MG63 (cell line): ENCODE data around the gene JUN. TPM values are rescaled to one million over a fixed set of nuclear protein-coding genes. Genes with fewer than 3 reads are reported as not detected.

Experiments
- DNase-seq: peaks from one replicate; pipeline ENCODE4 v3.0.0-alpha.2; 2020
- H3K27me3 ChIP-seq: fragments of 250-450 bp; sonication (Bioruptor Pico); 2 replicates; pipeline ENCODE4 v1.5.1; 2020; ENCODE audit warnings: mild to moderate bottlenecking, moderate library complexity
- H3K36me3 ChIP-seq: fragments of 250-450 bp; sonication (Bioruptor Pico); 2 replicates; pipeline ENCODE4 v1.5.1; 2020; ENCODE audit warnings: mild to moderate bottlenecking, moderate library complexity
- H3K4me3 ChIP-seq: fragments of 250-450 bp; sonication (Bioruptor Pico); 2 replicates; pipeline ENCODE4 v1.5.1; 2020; ENCODE audit warnings: mild to moderate bottlenecking, moderate library complexity
- H3K9me3 ChIP-seq: fragments of 250-450 bp; sonication (Bioruptor Pico); 2 replicates; pipeline ENCODE4 v1.5.1; 2020; ENCODE audit warnings: mild to moderate bottlenecking, moderate library complexity
- total RNA-seq: library from RNA; depleted of rRNA; stranded (reverse); fragments of >200 nt; shearing (Covaris generic); gene quantifications from 2 replicates; pipeline ENCODE4 v1.2.3, GENCODE V29; 2014; ENCODE audit warnings: low replicate concordance; rRNA removed

JUN gene
- total RNA-seq, 1 experiment from 2014 or later, result 126 TPM

DNA sequence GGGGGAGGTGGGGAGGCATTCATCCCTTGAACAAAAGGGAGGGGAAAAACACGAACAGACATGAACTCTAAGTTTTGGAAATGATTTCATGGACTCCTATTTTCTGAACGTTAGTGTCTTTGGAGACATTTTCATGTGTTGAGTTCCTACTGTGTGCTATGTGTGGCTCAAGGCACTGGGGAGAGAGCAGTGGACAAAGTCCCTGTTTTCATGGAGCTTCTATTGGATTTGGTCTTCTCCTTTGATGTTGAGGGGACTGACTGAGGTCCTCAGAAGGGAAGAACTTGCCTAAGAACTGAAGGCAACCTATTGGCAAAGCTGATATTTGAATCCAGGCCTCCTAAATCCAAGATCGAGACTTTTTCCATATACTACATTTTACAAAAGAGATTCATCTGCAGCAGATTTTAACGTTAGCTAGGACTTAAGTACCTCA is 30.4 kb downstream of the JUN start:
- no peak overlapping the region for H3K4me3 ChIP-seq
- no peak for DNase-seq
- no peaks in the 10 kb centered on the region for H3K36me3 ChIP-seq
- no peaks in the 10 kb centered on the region for H3K9me3 ChIP-seq
- no peaks in the 10 kb centered on the region for H3K27me3 ChIP-seq

DNA sequence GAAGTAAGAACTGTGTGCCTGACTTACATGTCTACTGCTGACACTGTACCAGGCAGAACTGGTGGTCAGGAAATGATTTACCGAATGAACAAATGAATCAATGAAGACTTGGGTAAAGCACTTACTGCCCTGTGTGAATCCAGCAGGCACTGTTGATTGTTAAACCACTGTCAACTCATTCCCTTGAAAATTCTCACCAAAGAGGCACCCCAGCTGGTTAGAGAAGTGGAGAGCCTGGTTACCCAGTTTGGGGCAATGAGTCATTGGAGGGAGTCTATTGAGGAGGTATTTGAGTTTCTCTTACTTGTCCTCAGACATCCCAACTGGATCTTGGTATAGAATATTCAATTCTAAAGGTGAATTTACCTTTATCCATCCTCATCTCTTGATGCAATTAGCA is 34.2 kb downstream of the JUN start:
- no peaks in the 10 kb centered on the region for H3K27me3 ChIP-seq
- no peak overlapping the region for H3K4me3 ChIP-seq
- H3K9me3 ChIP-seq, result no peaks in the 10 kb centered on the region
- DNase-seq, result no peak
- H3K36me3 ChIP-seq, result no peaks in the 10 kb centered on the region

DNA sequence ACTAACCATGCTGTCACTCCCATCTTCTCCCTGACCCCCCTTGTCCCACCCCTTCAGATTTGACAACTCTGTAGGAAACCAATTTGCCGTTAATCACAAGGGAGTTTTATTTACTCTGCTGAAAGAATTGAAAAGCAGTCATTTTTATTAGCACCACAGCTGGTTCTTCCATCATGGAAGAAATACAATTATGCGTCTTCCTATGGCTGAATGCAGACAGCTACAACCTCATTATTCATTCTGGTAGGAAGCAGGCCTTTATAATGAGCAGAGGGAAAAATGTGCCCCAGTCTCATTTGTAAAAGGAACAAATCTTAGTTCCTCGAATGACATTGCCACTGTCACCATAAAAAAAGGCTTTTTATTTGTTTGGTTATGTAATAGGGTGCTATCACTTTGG is 35.2 kb downstream of the JUN start:
- no peak overlapping the region for H3K4me3 ChIP-seq
- no peaks in the 10 kb centered on the region for H3K9me3 ChIP-seq
- no peaks in the 10 kb centered on the region for H3K27me3 ChIP-seq
- no peak for DNase-seq
- H3K36me3 ChIP-seq, result no peaks in the 10 kb centered on the region

DNA sequence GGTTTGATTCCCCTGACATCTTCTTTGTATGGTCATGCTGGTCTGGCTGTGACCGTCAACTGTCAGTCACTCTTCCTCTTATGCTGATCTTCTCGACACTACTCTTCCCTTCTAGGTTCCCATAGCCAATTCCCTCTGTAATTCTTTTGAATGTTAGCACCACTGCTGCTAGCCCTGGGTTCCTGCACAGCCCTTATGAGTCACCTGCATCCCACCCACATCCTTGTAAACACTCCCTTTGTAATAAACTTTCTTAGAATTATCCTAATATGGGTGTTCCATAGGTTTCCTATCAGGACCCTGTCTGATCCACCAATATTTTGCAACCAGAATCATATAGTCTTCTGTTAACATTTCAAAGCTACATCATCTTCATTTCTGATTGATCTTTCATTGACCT is 37.1 kb downstream of the JUN start:
- DNase-seq, result no peak

DNA sequence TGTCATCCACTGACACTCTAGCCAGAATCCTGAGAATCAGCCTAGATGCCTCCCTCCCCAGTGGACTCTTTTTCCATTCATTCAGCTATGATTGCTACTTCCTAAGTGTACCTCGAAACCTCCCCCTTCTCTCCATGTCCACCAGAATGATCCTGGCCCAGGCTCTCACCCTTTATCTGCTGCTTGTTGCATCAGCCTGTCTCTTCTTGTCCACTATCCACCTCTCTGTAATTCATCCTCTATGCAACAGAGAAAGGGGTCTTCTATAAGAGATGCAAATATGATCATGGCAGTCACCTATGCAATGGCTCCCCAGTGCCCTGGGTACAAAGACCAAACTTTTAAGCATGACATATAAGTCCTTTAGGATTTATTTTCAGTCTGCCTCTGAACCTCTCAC is 37.7 kb downstream of the JUN start:
- H3K27me3 ChIP-seq, result no peaks in the 10 kb centered on the region
- no peak for DNase-seq
- H3K36me3 ChIP-seq, result no peaks in the 10 kb centered on the region
- H3K4me3 ChIP-seq, result no peak overlapping the region
- H3K9me3 ChIP-seq, result no peaks in the 10 kb centered on the region

More for the DNA sequence above, 37.1 kb downstream of the JUN start:
- H3K4me3 ChIP-seq, result no peak overlapping the region
- no peaks in the 10 kb centered on the region for H3K27me3 ChIP-seq
- no peaks in the 10 kb centered on the region for H3K9me3 ChIP-seq
- no peaks in the 10 kb centered on the region for H3K36me3 ChIP-seq

DNA sequence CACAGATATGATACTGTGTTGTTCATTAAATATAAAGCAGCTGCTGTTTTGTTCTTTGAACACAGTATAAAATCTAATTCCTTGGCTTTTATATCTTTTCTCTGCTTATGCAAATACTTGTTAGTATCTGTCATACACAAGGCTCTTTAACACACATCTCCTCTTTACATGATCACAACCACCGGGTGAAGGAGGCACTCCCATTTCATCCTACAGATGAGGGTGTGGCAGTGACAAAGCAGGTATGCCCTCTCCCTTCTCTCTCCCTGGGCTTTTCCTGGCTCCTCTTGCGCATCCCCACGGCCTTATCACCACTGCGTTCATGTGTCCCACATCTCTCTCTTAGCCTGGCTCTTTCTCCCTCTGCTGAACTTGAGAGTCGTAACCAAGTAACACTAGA is 38.2 kb downstream of the JUN start:
- Histone ChIP-seq H3K27me3 (no peaks in the 10 kb centered on the region), H3K4me3 (no peak overlapping the region), H3K9me3 (no peaks in the 10 kb centered on the region), H3K36me3 (no peaks in the 10 kb centered on the region)
- no peak for DNase-seq

DNA sequence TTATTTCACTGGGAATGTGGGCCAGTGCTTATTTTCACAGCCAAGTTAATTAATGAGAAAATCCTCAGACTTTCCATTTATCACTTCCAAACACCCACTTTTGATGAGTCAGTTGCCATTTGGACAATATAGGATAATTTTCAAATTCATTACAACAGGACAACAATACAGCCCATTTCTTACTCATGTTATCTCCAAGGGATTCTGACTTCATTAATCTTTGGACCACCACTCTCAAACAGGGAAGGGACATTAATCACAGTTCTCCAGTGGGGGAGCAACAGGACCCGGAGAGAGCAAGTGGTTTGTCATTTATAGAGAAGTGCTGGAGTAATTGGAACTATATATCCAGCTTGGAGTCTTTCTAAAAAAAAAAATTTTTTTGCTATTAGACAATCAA is 38.7 kb downstream of the JUN start:
- no peak overlapping the region for H3K4me3 ChIP-seq
- H3K27me3 ChIP-seq, result no peaks in the 10 kb centered on the region
- no peaks in the 10 kb centered on the region for H3K36me3 ChIP-seq
- H3K9me3 ChIP-seq, result no peaks in the 10 kb centered on the region
- no peak for DNase-seq

DNA sequence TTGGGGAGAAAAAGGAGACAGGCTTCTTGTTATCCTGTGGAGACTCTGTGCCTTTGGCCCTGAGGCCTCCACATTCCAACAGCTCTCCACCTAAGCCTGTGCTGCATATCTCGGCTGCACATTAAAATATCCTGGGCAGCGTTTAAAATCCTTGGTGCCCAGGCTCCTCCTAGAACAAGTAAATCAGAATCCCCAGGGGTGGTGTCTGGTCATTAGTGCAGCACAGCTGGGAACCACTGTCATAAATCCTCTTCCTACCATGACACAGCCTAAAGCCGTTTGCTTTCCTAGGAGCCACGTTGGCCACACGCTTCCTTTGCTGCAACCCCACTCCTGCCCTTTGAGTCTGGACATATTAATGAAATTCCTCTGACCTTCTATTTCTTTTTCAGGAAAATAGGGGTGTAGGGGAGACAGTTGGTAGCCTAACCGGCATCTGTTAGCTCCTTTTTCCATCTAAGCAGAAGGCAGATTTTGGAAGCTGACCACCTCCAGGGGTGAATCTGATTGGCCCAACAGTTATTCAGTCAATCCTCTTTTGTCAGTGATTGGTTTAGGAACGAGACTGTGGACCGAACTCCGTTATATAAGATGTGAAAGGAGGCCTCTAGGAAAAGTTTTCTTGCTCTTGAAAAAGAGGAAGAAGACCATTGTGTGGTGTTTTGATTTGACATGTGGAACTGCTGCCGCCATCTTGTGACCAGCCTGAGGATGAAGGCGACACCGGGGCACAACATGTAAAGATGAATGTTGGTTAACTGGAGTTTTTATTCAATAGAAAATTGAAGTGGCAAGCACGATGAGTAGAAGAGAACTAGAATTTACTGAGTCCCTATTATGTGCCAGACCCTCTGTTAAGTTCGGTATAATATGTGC is 41.9 kb downstream of the JUN start:
- Histone ChIP-seq H3K4me3 (no peak overlapping the region), H3K36me3 (no peaks in the 10 kb centered on the region), H3K27me3 (no peaks in the 10 kb centered on the region), H3K9me3 (no peaks in the 10 kb centered on the region)
- DNase-seq, result no peak

DNA sequence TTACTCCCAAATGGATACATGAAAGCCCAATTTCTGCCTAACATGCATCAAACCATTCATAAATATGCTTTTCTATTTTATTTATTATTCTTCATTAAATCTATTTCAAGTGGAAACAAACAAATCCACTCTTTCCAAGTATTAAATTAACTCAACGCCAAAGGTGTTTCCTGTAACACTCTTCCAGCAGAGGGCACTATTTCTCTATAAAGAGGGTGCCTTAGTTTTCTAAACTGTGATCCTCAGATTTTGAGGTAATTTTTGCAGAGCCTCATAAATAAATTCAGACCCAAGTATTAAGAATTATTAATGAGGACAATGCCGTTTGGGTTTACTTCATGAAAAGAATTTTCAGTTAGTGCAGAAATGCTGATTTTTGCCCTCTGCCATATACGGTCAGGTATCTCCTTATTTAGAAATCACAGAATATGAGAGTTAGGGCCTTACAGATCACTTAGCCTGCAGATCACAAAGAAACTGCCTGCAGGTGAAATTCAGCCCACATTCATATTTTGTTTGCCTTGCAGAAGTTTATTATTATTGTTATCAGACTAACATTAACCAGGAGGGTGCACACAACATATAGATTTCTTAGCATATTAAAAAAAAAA is 43.9 kb downstream of the JUN start:
- Histone ChIP-seq H3K27me3 (no peaks in the 10 kb centered on the region), H3K4me3 (no peak overlapping the region), H3K9me3 (no peaks in the 10 kb centered on the region), H3K36me3 (no peaks in the 10 kb centered on the region)
- DNase-seq, result no peak

DNA sequence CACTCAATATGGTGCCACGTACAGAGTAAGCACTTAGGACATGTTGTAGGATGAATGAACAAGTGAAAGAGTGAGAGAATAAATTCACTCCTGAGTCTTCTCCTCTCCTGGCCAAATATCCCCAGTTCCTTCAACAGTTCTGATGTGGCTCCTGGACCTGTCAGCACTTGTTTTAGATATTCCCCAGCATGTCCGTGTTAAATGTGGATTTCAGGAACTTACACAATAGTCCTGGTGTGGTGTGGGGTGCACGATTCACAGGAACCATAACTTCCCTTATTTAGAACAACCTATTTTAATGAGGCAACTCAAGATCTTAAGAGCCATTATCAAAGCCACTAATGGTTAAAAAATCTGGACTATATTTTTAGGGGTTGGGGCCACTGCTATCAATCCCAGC is 45.0 kb downstream of the JUN start:
- no peak for DNase-seq
- H3K36me3 ChIP-seq, result no peaks in the 10 kb centered on the region
- H3K9me3 ChIP-seq, result no peaks in the 10 kb centered on the region
- H3K4me3 ChIP-seq, result no peak overlapping the region
- H3K27me3 ChIP-seq, result no peaks in the 10 kb centered on the region

DNA sequence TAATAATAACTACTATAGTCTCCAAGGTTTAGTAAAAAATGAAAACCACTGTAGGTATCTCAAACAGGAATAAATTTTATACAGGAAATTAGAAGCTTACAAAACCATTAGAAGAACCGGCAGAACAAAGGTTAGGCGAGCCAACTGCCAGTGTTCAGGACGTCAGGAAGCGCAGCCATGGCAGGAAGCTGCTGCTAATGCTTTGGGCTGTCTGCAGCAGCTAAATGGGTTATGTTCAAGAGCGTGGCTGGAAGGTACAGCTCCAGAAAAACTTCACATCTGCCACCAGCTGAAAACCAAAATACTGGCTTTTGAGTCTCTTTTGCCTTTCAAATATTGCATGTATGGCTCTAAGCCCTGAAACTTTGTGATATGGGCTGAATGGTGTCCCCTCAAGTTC is 48.3 kb downstream of the JUN start:
- H3K4me3 ChIP-seq, result no peak overlapping the region
- no peaks in the 10 kb centered on the region for H3K36me3 ChIP-seq
- no peak for DNase-seq
- H3K27me3 ChIP-seq, result no peaks in the 10 kb centered on the region
- H3K9me3 ChIP-seq, result no peaks in the 10 kb centered on the region

DNA sequence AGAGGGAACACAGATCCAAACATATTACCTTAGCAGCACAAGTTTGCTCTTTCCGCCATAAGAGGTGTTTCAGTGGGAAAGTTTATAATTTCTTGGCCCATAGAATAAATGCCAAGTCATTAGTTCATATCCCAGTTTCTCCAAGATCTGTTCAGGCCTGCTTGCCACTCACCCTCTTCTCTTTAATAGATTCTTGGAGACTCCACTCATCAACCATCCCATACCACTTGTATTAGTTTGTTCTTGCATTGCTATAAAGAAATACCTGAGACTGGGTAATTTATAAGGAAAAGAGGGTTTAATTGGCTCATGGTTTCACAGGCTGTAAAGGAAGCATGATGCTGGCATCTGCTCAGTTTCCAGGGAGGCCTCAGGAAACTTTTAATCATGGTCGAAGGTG is 49.2 kb downstream of the JUN start:
- Histone ChIP-seq H3K27me3 (no peaks in the 10 kb centered on the region), H3K36me3 (no peaks in the 10 kb centered on the region), H3K9me3 (no peaks in the 10 kb centered on the region), H3K4me3 (no peak overlapping the region)
- no peak for DNase-seq

DNA sequence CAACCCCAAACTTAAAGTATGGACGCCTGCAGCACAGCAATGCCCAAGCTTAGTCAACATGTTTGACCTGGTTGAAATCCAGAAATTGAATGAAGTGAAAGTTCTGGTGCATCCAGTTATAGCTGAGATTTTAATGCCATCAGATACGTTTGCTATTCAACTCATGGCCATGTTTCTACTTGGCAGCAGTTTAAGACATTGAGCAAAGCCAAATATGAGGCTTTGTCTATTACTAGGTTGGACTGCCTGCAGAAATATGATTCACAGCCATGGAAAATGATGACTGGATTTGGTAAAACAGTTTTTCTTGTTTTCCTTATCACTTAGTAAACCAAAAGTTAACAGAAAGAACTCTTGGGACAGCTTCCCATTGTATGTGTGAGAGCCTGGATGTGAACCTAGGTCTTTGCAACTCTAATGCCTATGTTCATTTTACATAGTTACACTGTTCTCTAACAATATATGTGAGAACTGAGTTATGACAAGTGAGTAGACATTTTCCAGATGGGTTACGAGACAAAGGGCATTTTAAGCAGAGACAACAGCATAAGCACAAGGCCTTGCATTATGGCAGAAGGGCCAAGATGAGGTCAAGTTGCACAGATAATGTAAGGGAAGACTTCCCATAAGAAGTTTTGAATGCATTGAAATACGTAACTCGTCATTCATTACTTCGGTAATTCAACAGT is 51.6 kb downstream of the JUN start:
- H3K36me3 ChIP-seq, result no peaks in the 10 kb centered on the region

More for the DNA sequence above, 51.6 kb downstream of the JUN start:
- Histone ChIP-seq H3K9me3 (no peaks in the 10 kb centered on the region), H3K27me3 (no peaks in the 10 kb centered on the region), H3K4me3 (no peak overlapping the region)
- peak; percentile 52 for DNase-seq

Other genes starting within 250 kb of the JUN start
- 24.3 and 58.4 TPM in 2 replicates for gene OMA1, start 237.3 kb downstream of the JUN start, total RNA-seq
- gene TACSTD2, start 206.8 kb downstream of the JUN start, total RNA-seq, result not detected in 2 replicates
- 3.3 and 12.3 TPM in 2 replicates for gene MYSM1, start 84.0 kb downstream of the JUN start, total RNA-seq